K562 (cell line): ENCODE measurements around the gene CALML6. TPM values are rescaled to one million over a fixed set of nuclear protein-coding genes. Genes with fewer than 3 reads are reported as not detected.

Source experiments
- ATAC-seq: fragments of 200-7000 bp; cut with Tn5 transposase; 3 replicates; pipeline ENCODE4 v1.9.1; 2020; ENCODE audit warnings: moderate library complexity
- BruUV-seq: library from RNA; stranded (reverse); fragments of 400-500 nt; replicated peaks from 2 replicates; lab custom pipeline; 2021; lab: Mats Ljungman, UMichigan
- CTCF ChIA-PET: fragments of 300-600 bp; formaldehyde crosslinking; extraction: SDS; loops from one replicate; lab custom pipeline; 2021; ENCODE audit warnings: low intra/inter-chr PET ratio; lab: Yijun Ruan, JAX
- POLR2A ChIA-PET: fragments of 300-600, 350-650 bp; sonication (Branson Sonifier 250); formaldehyde crosslinking; extraction: SDS; loops from one replicate; lab custom pipeline; 2021; ENCODE audit warnings: antibody characterized with exemption, inconsistent platforms; lab: Yijun Ruan, JAX
- DNase-seq, 4 experiments: peaks; one replicate each; pipeline versions ENCODE4 v3.0.0 to v3.0.0-alpha.2; 2011 to 2018; ENCODE audit warnings: low spot score in 3 of 4, mixed read lengths in 3 of 4; ENCODE audit errors: extremely low read depth in 1 of 4
- FAIRE-seq: peaks from 2 replicates; lab custom pipeline; 2011; peaks lifted over from hg19 to GRCh38; lab: Jason Lieb, UNC
- H2AFZ ChIP-seq: 2 replicates; pipeline ENCODE4 v1.6.0; 2011; ENCODE audit warnings: low read depth, low read length, control low read depth, inconsistent platforms
- H3K27ac ChIP-seq: fragments of 200-600 bp; 3 replicates; pipeline ENCODE4 v1.8.0; 2011; ENCODE audit warnings: low read depth, mild to moderate bottlenecking, control low read depth, inconsistent platforms, low read length, moderate library complexity, mixed read lengths; ENCODE audit errors: extremely low read depth
- H3K27me3 ChIP-seq, 2 experiments: fragments of 300-600 bp in 1 of 2; 2 replicates in 1 of 2; 3 replicates in 1 of 2; pipeline versions ENCODE4 v1.6.0 to v1.8.0; 2011; ENCODE audit warnings: inconsistent platforms in 2 of 2, low read length in 2 of 2, mild to moderate bottlenecking in 1 of 2, mixed read lengths in 1 of 2, moderate library complexity in 1 of 2; ENCODE audit not compliant: control insufficient read depth in 2 of 2, insufficient read depth in 2 of 2
- H3K36me3 ChIP-seq: fragments of 300-600 bp; 3 replicates; pipeline ENCODE4 v1.8.0; 2011; ENCODE audit warnings: mild to moderate bottlenecking, low read length, inconsistent platforms; ENCODE audit not compliant: control insufficient read depth, insufficient read depth
- H3K4me1 ChIP-seq, 2 experiments: fragments of 200-600 bp in 1 of 2; replicated peaks in 1 of 2; 2 replicates in 1 of 2; 3 replicates in 1 of 2; pipeline versions ENCODE4 v1.5.1 to v1.8.0; 2011; ENCODE audit warnings: inconsistent platforms in 2 of 2, low read length in 2 of 2, mild to moderate bottlenecking in 1 of 2, mixed read lengths in 1 of 2, moderate library complexity in 1 of 2; ENCODE audit not compliant: control insufficient read depth in 2 of 2, insufficient read depth in 2 of 2
- H3K4me2 ChIP-seq: 2 replicates; pipeline ENCODE4 v1.6.1; 2011; ENCODE audit warnings: low read length, control low read depth, inconsistent platforms, mixed read lengths; ENCODE audit not compliant: insufficient read depth
- H3K4me3 ChIP-seq: fragments of 200-600 bp; sonication (generic), shearing (Covaris generic); 2 replicates; pipeline ENCODE4 v1.5.1; 2016; ENCODE audit warnings: control low read depth, inconsistent platforms
- H3K79me2 ChIP-seq: fragments of 200-600 bp; 3 replicates; pipeline ENCODE4 v1.8.0; 2011; ENCODE audit warnings: low read length, inconsistent platforms; ENCODE audit not compliant: control insufficient read depth, insufficient read depth
- H3K9ac ChIP-seq, 2 experiments: 2 replicates each; pipeline versions ENCODE4 v1.6.0 to v1.6.1; 2011; ENCODE audit warnings: low read depth in 2 of 2, low read length in 2 of 2, control low read depth in 1 of 2, inconsistent platforms in 1 of 2, mild to moderate bottlenecking in 1 of 2, mixed read lengths in 1 of 2; ENCODE audit not compliant: insufficient read depth in 1 of 2
- H3K9me1 ChIP-seq: one replicate; pipeline ENCODE4 v1.6.0; 2011; ENCODE audit warnings: inconsistent platforms, mild to moderate bottlenecking, low read length, moderate library complexity; ENCODE audit not compliant: control insufficient read depth, insufficient read depth
- H3K9me3 ChIP-seq: replicated peaks from 2 replicates; pipeline ENCODE4 v1.5.1; 2011; ENCODE audit warnings: low read depth, low read length, inconsistent platforms; ENCODE audit not compliant: control insufficient read depth, insufficient read depth
- H4K20me1 ChIP-seq: replicated peaks from 2 replicates; pipeline ENCODE4 v1.6.1; 2011; ENCODE audit warnings: low read length, inconsistent platforms, mixed read lengths; ENCODE audit not compliant: control insufficient read depth, insufficient read depth
- BHLHE40 ChIP-seq: IDR thresholded peaks from 2 replicates; pipeline ENCODE4 v1.6.1; 2011; ENCODE audit warnings: low read length, improper control_type of control experiment
- BRD4 ChIP-seq: fragments of 200-600 bp; sonication (generic); IDR thresholded peaks from 2 replicates; pipeline ENCODE4 v1.6.1; 2017; ENCODE audit warnings: inconsistent platforms
- FOXA3 ChIP-seq, 2 experiments: fragments of 450-650 bp in 1 of 2; sonication (generic) in 1 of 2; formaldehyde crosslinking; IDR thresholded peaks in 1 of 2; conservative IDR thresholded peaks in 1 of 2; 2 replicates each; pipeline versions ENCODE4 v1.4.0 to v1.8.0; 2020 to 2022; ENCODE audit warnings: mild to moderate bottlenecking in 2 of 2, missing genetic modification reagents in 1 of 2
- FOXP1 ChIP-seq: sonication (generic); formaldehyde crosslinking; IDR thresholded peaks from 2 replicates; pipeline ENCODE4 v1.8.0; 2022; ENCODE audit warnings: mild to moderate bottlenecking, missing genetic modification reagents
- IRF2 ChIP-seq: sonication (generic); formaldehyde crosslinking; IDR thresholded peaks from 2 replicates; pipeline ENCODE4 v1.8.1; 2022; ENCODE audit warnings: mild to moderate bottlenecking, missing genetic modification reagents
- KDM1A ChIP-seq, 2 experiments: fragments of 450-650 bp; IDR thresholded peaks; 2 replicates each; pipeline ENCODE4 v1.6.1; 2016; ENCODE audit warnings: mild to moderate bottlenecking in 2 of 2
- MECOM ChIP-seq: fragments of 250-450 bp; sonication (Bioruptor Pico); IDR thresholded peaks from 2 replicates; pipeline ENCODE4 v1.8.0; 2022; ENCODE audit warnings: inconsistent platforms
- POLR3A ChIP-seq: IDR thresholded peaks from 2 replicates; pipeline ENCODE4 v1.6.1; 2011; ENCODE audit warnings: borderline replicate concordance, mild to moderate bottlenecking, moderate library complexity; ENCODE audit not compliant: insufficient read length, insufficient read depth; ENCODE audit errors: extremely low read depth
- RBM15 ChIP-seq: fragments of 200-400 bp; formaldehyde crosslinking; IDR thresholded peaks from 2 replicates; pipeline ENCODE4 v1.6.1; 2018; ENCODE audit warnings: mild to moderate bottlenecking, low read length, moderate library complexity; ENCODE audit not compliant: insufficient read depth
- ZNF121 ChIP-seq: sonication (generic); formaldehyde crosslinking; conservative IDR thresholded peaks from 2 replicates; pipeline ENCODE4 v1.8.0; 2022; ENCODE audit warnings: missing genetic modification reagents
- WGBS: fragments of 100-300 bp; shearing (Covaris generic); methylation state at CpG from one replicate; pipeline ENCODE4 v1.1.6; 2016; ENCODE audit warnings: low coverage, mixed read lengths; ENCODE audit not compliant: insufficient coverage; ENCODE audit errors: missing lambda C conversion rate; 5-methylcytosine and 5-hydroxymethylcytosine counted together
- in situ Hi-C: fragments of 300-500 bp; cut with MboI; formaldehyde crosslinking; loops from 4 replicates; pipeline ENCODE4 v1.15.0; 2018; ENCODE audit warnings: inconsistent platforms, mixed read lengths
- intact Hi-C: fragments of 100-400 bp; cut with micrococcal nuclease; formaldehyde crosslinking; loops from 2 replicates; pipeline ENCODE4 v1.14.2; 2022
- polyA plus RNA-seq, 8 experiments: library from polyadenylated mRNA; depleted of rRNA in 4 of 8; stranded (reverse) in 5 of 8; unstranded in 3 of 8; fragments of >200 nt; fragmentation: Nextera tagmentation in 2 of 8; fragmentation: Illumina TruSeq in 1 of 8; extraction: Ambion mirVana in 2 of 8; extraction: Trizol in 1 of 8; gene quantifications; 2 replicates each; pipeline versions ENCODE4 v1.2.1 to v1.2.3, GENCODE V29; 2011 to 2014; ENCODE audit warnings: inconsistent platforms in 1 of 8, missing spikeins in 1 of 8
- total RNA-seq, 7 experiments: library from RNA; depleted of rRNA in 6 of 7; stranded (reverse); fragments of >200 nt in 6 of 7; fragmentation: Illumina TruSeq in 2 of 7; extraction: Trizol in 2 of 7; gene quantifications; 2 replicates each; pipeline versions ENCODE4 v1.2.1 to v1.2.3, GENCODE V29; 2011 to 2021; ENCODE audit warnings: low replicate concordance in 1 of 7
- TF ChIP-seq, protein P1 (sequence below), 2 experiments: fragments of 450-650 bp; IDR thresholded peaks; 2 replicates each; pipeline ENCODE4 v1.6.1; 2016
- TF ChIP-seq, protein P2 (sequence below): fragments of 250-450 bp; sonication (Bioruptor Pico); IDR thresholded peaks from 2 replicates; pipeline ENCODE4 v1.5.0; 2021; ENCODE audit warnings: mild to moderate bottlenecking, moderate library complexity
- TF ChIP-seq, protein P3 (sequence below): fragments of 450-650 bp; formaldehyde crosslinking; IDR thresholded peaks from 2 replicates; pipeline ENCODE4 v1.4.0; 2022; ENCODE audit warnings: missing genetic modification characterization

CALML6 gene
- total and polyA plus RNA-seq, 9 of the 15 experiments (the other 6 are each of a cell fraction or from before 2014, with no cell fraction given): 0.14 TPM; not detected in 8

DNA sequence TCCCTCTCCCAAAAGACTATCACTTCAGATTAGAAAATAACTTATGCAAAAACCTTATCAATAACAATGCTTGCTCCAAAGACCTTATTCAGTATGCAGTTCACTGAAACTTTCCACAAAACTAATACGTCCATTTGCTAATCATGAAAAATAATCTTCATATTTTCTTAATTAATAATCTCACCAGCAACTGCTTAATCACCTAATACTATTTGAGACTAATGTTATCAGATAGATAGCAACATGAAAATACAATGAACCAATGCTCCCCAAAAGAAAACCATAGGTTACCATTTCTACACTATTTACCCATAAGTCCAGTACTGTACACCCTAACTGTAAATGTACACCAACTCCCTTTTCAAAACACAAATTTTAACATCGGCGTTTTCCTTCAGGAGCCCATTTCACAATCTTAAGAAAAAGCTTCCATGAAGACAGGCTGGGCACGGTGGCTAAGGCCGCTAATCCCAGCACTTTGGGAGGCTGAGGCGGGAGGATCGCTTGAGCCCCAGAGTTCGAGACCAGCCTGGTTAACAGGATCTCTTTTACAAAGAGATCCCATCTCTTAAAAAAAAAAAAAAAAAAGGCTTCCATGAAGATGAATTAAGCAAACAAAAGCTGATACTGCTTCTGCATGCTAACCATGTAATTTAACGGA, 25.8 kb upstream of the CALML6 start (continued):
- 0 out of 2 replicates have a peak, but pooled peaks have one; percentile 6 for TF ChIP-seq FOXP1

GRCh38 chr1:1889847-1890505, 25.1 kb upstream of the CALML6 start:
- Histone ChIP-seq H4K20me1 (peaks cover 19% of the 10 kb centered on the region), H3K36me3 (peaks cover 15% of the 10 kb centered on the region), H3K9me1 (peaks cover 3% of the 10 kb centered on the region), H2AFZ (peak overlapping the region; percentile 64), H3K4me1 (peaks cover 28 to 56% of the 10 kb centered on the region in 2 experiments), H3K9me3 (no peaks in the 10 kb centered on the region), H3K4me2 (peak overlapping the region; percentile 84), H3K9ac (peak overlapping the region; percentile 93 to 100), H3K27ac (peak overlapping the region; percentile 97), H3K4me3 (peak overlapping the region; percentile 85), H3K79me2 (peaks cover 64% of the 10 kb centered on the region), H3K27me3 (peaks cover 0 to 1% of the 10 kb centered on the region in 2 experiments; a peak in 1 of 5 replicates)
- ChIA-PET CTCF (no interaction called here), POLR2A (no interaction called here)
- intact Hi-C loops (no loop called here), in situ Hi-C loops (no loop called here)
- 1% methylated on average over 42 of the region's 88 CpGs for WGBS
- ATAC-seq: peak; percentile 37
- BruUV-seq: no TSS peak
- no peak for FAIRE-seq
- peak; percentile 52 to 74 (median 68) for DNase-seq
- TF ChIP-seq FOXA3 (CRISPR knock-in tag; conservative IDR thresholded peaks at IDR 0.05 in 1 of 2, IDR thresholded peaks at IDR 0.05 in 1 of 2): no peak
- no peak for TF ChIP-seq RBM15
- no peak for TF ChIP-seq ZNF121 (CRISPR knock-in tag)
- no peak for TF ChIP-seq POLR3A
- TF ChIP-seq BRD4: no peak; the same call in 1 of the 2 replicates
- no peak for TF ChIP-seq MECOM (CRISPR knock-in tag)
- no peak for TF ChIP-seq IRF2 (CRISPR knock-in tag)
- TF ChIP-seq, protein P1, sequence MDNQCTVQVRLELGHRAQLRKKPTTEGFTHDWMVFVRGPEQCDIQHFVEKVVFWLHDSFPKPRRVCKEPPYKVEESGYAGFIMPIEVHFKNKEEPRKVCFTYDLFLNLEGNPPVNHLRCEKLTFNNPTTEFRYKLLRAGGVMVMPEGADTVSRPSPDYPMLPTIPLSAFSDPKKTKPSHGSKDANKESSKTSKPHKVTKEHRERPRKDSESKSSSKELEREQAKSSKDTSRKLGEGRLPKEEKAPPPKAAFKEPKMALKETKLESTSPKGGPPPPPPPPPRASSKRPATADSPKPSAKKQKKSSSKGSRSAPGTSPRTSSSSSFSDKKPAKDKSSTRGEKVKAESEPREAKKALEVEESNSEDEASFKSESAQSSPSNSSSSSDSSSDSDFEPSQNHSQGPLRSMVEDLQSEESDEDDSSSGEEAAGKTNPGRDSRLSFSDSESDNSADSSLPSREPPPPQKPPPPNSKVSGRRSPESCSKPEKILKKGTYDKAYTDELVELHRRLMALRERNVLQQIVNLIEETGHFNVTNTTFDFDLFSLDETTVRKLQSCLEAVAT (IDR thresholded peaks at IDR 0.05): no peak
- TF ChIP-seq BHLHE40: no peak
- TF ChIP-seq, protein P2, sequence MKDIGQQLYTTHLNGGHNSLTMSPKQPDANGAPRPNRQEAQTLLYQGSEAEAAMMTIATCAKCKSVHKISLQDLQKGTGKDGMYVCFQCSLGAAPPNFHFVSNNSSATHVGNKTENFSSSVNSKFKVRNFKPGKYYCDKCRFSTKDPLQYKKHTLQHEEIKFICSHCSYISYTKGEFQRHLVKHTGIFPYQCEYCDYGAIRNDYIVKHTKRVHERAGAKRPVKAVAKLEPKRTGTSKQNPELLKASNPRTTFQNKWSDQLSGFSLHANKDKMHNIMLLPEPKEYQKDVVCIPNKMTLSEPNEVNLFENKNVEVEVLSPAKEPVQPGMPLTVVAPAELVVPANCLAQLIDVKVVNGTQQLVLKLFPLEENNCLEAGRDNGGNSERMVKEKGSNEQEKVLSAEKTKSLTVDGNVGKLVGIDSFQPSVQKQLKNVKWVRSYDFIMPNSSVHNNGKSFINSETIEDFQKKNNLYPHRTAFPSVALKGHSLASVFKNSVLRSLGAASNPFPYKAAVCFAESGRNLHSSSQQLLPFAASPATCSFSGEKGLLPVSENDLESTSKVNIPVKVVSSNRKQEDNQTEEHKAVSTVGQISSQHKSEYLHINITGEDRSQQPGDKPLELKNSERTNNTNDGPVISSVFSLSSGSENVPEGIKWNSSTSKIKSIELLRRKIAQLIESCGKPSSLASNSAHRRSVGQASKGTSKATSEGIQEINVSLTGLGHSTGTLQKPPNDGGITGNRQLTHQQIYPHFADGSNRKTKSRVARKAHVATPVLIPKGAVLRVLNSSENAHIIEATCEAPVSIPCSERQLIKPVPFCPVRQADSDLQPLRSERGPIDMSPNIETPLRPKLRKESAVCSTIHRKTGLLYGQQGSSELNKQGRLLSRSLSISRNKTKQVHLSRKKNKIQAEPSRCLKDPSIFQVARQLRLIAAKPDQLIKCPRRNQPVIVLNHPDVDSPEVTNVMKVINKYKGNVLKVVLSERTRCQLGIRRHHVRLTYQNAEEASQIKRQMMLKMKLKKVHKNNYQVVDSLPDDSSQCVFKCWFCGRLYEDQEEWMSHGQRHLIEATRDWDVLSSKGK (CRISPR knock-in tag): no peak
- TF ChIP-seq KDM1A (IDR thresholded peaks at IDR 0.05): no peak
- TF ChIP-seq, protein P3, sequence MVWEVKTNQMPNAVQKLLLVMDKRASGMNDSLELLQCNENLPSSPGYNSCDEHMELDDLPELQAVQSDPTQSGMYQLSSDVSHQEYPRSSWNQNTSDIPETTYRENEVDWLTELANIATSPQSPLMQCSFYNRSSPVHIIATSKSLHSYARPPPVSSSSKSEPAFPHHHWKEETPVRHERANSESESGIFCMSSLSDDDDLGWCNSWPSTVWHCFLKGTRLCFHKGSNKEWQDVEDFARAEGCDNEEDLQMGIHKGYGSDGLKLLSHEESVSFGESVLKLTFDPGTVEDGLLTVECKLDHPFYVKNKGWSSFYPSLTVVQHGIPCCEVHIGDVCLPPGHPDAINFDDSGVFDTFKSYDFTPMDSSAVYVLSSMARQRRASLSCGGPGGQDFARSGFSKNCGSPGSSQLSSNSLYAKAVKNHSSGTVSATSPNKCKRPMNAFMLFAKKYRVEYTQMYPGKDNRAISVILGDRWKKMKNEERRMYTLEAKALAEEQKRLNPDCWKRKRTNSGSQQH (CRISPR knock-in tag): peak; percentile 93; the same call in 1 of the 2 replicates
